Measurements from ENCODE around the gene AFF1.
"Not testable (repeated sequence)": the region's sequence is repeated elsewhere in the genome, so short reads cannot be mapped to it uniquely, and the experiment has no call there.

Gene AFF1

DNA sequence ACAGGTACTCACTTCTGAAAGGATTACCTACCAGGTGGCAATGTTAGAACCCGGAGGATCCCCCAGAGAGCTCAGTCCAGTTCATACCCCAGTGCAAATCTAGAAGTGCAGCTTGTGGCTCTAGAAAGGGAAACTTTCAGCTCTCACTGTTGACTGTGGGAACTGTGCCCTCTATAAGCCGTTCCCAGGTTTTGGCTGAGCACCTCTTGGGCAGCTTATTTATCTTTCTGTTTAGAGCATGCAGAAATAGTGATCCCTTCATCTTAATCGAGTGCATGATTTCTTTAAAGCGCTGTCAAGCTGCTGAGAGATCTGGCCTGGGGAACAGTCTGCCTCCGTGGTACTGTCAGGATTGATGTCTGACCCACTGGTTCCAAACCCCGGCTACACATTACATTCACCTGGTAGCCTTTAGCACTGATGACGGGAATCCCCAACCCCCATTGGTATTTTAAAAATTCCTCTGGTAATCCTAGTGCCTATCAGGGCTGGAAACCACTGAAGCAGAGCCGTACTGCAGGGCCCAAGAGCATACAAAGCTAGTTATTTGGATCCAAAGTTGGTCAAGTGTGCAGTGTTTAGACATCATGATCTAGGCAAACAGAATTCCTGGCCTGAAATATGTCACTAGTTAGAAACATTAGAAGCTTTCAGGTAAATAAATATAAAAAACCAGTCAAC is 182.4 kb downstream of the AFF1 start:
- DNase-seq (ENCODE audit: low read depth), result no peak

DNA sequence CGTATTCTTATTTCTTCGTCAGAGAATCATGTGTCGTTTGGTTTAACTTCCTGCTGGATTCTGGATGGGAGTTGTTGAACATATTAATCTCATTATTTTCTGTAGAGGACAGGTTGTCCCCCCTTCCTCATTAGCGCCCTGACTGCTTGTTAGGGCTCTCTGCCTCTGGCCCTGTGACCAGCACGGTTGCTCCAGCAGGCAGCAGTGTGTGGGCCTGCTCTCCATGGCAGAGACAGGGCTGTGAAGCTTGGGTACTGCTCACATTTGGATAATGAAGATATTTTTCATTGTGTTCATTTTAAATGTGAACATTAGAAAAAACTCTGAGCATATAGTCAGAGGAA is 182.9 kb downstream of the AFF1 start:
- DNase-seq (ENCODE audit: low read depth), result no peak

DNA sequence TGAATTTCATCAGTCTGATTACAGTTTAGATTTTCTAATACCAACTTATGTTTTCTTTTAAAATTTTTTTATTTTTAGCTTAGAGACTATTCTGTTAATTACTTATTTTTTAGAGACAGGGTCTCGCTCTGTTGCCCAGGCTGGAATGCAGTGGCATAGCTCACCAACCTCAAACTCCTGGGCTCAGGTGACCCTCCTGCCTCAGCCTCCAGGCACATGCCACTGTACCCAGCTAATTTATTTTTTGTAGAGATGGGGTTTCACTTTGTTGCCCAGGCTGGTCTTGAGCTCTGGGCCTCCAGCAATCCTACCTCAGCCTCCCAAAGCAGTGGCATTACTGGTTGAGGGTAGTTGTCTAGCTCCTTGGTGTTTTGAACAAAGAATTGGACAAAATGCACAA is 183.6 kb downstream of the AFF1 start:
- no peak for DNase-seq (ENCODE audit: low read depth)

DNA sequence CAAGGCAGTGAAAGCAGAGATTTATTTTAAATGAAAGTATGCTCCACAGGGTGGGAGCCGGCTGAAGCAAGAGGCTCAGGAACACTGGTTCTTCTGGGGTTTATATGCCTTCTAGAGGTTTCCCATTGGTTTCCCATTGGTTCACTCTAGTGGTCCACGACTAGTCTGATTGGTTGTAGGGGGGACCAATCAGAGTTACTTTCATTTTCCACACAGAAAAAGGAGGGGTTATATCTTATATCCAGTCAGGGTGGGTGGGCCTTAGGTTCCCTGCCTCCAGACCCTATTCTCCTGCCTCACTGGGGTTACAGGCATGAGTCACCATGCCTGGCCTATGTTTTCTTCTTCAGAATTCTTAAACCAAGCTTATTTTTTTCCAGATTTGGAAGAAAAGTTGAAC is 184.0 kb downstream of the AFF1 start:
- no peak for DNase-seq (ENCODE audit: low read depth)

GRCh38 chr4:87120010-87120409 is 185.2 kb downstream of the AFF1 start:
- DNase-seq (ENCODE audit: low read depth), result no peak

GRCh38 chr4:87120411-87121162 is 185.8 kb downstream of the AFF1 start:
- no peak for DNase-seq (ENCODE audit: low read depth)

DNA sequence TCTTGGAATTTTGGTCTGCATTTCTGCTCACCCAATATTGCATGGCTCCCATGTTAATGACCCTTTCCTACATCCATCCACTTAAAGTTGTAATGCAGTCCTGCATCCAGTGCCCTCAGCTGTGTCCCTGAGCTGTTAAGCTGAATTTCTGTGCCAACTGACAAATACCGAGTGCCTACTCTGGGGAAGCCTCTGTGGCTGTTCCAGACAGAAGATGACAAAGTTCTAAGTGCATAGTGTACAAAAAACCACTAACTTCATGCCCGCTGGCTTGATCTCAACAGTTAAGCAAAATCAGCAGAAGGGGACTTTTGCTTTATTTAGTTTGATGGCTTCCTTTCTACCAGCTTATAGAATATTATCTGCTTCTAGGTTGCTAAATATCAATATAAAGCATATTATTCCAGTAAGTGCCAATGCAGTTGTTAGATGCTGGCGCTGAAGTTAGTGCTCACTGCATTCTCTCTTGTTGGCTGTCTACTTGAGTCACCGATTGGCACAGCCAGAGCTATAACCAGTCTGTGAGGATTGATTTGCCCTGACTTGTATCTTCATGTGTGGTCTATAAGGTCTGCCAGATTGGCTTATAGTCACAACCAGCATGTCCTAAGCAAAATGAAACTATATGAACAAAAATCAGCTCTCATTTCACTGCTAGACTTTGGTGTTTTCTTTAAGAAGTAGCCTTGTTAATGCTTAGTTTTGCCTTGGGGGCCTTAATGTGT is 186.7 kb downstream of the AFF1 start:
- no peak for DNase-seq (ENCODE audit: low read depth)

DNA sequence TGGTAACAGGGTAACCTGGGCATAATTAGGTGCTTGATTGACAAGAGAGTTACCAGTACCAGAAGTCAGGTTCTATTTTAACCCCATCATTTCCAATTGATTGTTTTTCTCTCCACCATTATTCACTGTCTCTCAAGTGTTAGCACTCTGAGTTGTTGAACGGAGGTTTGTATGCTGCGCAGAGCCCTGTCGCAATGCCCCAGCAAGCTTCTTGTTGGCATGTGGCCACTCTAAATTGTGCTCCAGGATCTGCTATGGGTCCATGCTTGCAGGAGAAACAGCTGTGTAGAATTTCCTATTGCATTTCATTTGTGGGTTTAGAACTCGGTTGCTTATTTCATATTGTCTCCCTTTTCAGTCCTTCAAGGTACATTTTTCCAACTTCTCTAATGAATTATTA is 187.4 kb downstream of the AFF1 start:
- DNase-seq (ENCODE audit: low read depth), result no peak

DNA sequence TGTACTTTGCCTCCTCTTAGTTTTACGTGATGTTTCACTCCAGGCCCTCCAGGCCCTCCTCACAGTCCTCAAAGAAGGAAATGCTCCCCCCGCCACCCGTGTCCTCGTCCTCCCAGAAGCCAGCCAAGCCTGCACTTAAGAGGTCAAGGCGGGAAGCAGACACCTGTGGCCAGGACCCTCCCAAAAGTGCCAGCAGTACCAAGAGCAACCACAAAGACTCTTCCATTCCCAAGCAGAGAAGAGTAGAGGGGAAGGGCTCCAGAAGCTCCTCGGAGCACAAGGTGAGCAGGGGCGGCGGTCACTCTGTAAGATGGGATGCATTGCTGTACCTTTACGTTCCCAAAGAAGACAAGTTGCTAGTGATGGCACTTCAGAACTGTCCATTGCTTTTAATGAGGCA is 191.2 kb downstream of the AFF1 start:
- no peak for DNase-seq (ENCODE audit: low read depth)

DNA sequence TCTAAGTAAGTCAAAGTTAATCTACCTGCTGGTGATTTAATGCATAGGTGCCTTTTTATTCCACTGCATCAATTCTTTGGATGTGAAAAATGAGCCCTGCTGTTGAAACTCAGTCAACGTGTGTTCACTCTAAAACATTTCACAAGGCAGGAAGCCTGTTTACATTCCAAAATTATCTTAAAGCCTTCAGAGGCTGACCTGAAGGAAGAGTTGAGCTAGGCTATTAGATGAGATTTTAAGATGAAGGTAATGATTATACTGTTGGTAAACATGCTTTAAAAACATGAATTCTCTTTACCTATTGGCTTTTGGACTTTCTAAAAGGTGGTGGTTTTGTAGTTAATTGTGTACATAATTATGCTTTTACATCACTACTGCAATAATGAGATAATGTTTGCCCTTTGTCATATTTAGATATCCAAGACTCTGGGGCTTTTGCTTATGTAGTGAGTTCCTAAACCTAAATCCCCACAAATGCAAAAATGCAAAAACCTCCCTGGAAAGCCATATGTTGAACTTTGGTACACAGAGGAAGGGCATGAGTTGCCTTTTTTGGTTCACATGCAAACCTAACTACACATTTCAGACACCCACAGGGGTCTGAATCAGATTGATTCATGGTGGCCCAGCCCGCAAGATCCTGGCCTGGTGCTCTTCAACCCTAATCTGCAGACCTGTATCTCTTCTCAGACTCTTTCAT is 193.3 kb downstream of the AFF1 start:
- DNase-seq (ENCODE audit: low read depth), result no peak

- no peak for DNase-seq (ENCODE audit: low read depth)
These were observed 194.9 kb downstream of the AFF1 start for GRCh38 chr4:87129681-87130080.

- no peak for DNase-seq (ENCODE audit: low read depth)
These were observed 196.3 kb downstream of the AFF1 start for GRCh38 chr4:87130985-87131703.

DNA sequence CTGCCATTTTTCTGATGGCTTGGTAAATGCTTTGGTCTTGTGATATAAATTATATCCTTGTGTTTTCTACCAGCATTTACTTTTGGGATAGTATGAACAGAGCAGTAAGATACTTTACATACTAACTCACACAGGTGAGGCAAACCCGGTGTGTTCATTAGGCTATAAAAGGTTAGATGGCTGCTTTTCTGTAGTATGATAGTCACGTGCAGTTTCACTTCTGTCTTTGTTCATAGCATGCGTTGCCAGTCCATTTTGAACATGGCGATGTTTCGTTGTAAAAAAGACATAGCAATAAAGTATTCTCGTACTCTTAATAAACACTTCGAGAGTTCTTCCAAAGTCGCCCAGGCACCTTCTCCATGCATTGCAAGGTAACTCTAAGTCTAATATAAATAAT is 197.2 kb downstream of the AFF1 start:
- no peak for DNase-seq (ENCODE audit: low read depth)

DNA sequence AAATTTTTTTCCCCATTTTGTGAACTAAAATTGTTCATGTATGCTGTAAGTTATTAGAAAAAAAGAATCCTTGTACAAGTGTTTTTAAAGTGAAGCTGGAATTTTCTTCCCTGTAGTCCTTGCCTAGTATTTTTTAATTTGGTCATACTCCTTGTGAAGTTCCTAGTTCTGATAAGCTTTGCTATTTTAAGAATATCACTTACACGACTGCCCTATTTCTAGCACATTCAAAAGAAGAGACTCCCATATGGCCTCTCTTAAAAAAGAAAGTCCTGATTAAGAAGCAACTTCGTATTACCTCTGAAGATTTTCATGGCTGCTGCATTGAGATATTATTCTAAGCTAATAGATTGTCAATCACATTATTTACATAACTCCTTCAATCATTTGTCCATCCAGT is 198.4 kb downstream of the AFF1 start:
- DNase-seq (ENCODE audit: low read depth), result no peak

DNA sequence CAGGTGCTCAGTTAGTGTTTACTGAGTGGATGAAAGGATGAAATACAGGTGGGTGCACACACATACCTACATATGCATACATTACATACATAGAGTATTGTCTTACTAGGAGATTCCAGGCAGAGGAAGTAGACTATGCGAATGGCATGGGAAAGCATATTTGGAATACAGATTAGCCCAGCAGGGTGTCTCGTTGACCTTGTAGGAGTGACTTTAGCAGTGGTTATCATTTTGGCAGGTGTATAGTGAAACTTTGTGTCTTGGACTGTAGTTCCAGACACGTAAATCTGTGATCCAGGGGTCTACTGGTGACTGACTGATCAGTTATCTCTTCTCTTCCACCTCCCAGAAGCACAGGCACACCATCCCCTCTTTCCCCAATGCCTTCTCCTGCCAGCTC is 199.3 kb downstream of the AFF1 start:
- DNase-seq (ENCODE audit: low read depth), result no peak

GRCh38 chr4:87141428-87141827 is 206.6 kb downstream of the AFF1 start:
- no peak for DNase-seq (ENCODE audit: low read depth)

DNA sequence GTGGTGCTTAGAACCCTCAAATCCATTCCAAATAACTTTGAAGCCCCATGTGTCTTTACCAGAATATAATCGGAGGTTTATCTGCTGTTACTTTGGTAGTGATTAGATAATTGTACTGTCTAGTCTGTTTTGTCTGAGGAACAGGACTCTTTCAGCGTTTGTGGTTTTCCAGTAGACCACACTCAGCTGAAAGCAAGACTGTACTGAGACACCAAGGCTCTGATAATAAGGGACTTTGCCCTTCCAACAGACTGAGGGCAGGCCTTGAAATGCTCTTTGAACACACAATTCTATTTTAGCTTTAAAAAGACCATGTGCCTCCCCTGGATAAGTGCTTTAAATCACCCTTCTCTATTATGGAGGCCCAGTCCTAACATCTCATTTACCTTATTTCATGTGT is 209.5 kb downstream of the AFF1 start:
- no peak for DNase-seq (ENCODE audit: low read depth)

- DNase-seq (ENCODE audit: low read depth), result not testable (repeated sequence)
These were observed 211.1 kb downstream of the AFF1 start for GRCh38 chr4:87145934-87146333.

DNA sequence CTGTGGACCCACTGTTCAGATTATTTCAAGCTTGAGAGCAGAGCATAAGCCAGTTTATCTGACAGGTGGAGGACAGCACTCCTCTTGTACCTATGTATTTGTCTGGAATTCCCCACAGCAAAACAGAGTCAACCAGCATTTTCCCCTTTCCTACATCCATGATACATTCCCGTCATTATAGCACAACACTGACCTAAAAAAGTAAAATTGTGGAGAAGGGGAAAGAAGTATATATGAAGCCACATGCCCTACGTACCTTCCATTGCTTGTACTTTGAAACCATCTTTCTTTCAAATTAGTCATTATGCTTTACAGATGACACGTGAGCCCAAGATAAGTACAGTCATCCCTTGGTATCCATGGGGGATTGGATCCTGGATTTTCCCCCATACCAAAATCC is 212.3 kb downstream of the AFF1 start:
- DNase-seq (ENCODE audit: low read depth), result no peak

DNA sequence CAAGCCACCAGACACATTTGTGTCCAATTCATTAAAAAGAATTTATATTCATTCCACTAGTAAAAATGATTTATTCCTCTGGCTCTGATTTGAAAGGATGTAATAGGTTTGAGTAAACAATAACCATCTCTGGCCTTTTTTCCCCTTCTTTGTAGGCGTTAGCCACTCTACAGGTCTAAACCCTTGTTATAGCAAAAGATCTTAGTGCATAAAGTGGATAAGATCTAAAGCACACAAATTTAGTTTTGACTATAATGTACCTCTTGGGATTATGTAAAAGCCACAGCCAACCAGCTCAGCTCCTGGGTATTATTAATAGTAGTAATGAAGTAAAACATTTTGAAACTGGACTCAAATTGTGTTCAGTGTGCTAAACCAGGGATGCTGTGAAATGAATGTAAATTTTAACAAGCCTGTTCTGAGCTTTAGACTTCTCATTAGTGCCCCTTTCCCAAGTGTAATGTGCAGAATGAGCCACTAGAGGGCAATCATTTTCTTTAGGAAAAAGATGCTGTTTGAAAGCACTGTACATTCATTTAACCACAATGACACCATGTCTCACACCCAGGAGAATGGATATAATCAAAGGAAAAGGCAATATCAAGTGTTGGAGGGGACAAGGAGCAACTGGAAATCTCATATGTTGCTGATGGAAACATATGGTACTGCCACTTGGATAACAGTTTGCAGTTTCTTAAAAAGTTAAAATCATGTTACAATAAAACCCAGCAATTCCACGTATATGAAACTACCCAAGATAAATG is 215.9 kb downstream of the AFF1 start:
- DNase-seq (ENCODE audit: low read depth), result no peak

DNA sequence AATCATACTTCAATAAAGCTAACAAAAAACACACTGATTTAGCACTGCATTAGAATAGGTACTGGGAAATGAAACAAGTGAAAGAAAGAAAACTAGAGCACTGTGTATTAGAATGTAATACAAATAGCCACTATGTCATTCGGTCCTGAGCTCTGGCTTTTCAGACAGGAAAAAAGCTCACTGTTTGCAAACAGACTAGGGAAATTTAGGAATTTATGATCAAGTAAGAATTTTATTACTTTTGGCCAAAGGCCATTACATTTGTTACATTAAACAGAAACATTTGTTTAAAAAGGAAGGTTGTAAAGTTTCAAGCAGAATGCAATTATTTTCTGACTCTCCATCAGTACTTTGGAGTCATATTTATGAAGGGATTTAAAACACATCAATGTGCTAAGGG is 216.9 kb downstream of the AFF1 start:
- no peak for DNase-seq (ENCODE audit: low read depth)
